Measurements from ENCODE around the gene WWC2.

Gene WWC2

GRCh38 chr4:183098723-183099536, at the start of gene WWC2:
Gene WWC2 (plus strand): TSS chr4:183099257. CDS start chr4:183099492, 235 bp downstream.
- peak; percentile 51 to 66 (median 61) for DNase-seq

DNA sequence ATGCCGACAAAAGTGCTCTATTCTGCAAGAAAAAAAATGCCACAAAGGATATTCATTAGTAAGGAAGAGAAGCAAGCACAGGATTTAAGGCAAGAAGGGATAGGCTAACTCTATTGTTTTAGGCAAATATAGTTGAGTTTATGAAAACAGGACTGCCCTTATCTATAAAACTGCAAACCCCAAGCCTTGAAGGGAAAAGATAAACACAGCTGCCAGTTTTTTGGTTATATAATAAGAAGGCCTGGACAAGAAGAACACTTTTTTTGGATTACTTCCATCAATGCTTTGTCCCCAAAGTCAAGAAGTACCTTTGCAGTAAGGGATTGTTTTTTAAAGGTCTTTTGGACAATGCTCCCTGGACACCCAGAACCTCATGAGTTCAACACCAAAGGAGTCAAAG, 45.4 kb upstream of the WWC2 start:
- no peak for DNase-seq

GRCh38 chr4:183057255-183057654, 41.8 kb upstream of the WWC2 start:
- DNase-seq: no peak

DNA sequence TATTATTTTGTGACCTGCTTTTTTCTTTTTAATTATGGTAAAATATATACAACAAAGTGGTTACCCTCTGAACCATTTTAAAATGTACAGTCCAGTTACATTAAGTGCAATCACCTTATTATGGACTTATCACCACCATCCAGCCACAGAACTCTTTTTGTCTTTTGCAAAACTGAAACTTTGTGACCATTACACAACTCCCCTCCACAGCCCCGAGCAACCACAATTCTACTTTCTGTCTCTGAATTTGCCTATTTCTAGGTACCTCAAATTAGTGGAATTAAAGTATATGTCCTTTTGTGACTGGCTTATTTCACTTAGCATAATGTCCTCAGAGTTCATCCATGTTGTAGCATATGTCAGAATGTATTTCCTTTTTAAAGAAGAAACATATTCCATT, 39.3 kb upstream of the WWC2 start:
- DNase-seq: no peak

GRCh38 chr4:183068502-183068901, 30.6 kb upstream of the WWC2 start:
- no peak for DNase-seq

- no peak for DNase-seq
Observed at GRCh38 chr4:183071222-183071621, 27.8 kb upstream of the WWC2 start.

DNA sequence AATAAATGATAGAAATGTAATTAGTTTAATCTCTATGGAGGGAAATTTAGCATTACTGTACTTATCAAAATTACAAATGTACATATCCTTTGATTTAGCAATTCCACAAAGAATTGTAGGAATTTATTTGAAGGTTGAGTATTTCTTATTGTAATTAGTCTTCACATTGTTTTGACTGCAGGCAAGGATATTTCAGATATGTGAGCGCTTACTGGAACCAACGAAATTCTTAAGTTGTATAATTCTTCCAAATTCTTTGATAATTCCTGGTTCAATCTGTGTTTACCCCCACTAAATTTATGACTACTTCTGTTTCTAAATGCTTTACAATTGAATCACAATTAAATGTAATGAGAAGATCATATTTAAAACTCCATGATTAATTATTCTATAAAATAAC, 26.9 kb upstream of the WWC2 start:
- DNase-seq: no peak

DNA sequence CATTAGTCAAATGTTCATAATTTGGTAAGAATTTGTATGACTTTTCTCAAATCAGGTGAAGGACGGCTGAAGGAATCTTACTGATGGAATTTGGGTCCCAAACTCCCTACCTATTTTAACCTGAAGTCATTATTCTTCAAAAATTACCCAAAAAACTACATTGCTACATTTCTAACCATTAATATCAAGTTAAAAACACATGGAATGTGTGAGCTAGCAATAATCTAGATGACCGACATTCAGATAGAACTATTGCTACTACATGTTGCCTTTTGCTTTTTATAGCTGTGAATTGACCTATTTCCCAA, 25.3 kb upstream of the WWC2 start:
- no peak for DNase-seq

- DNase-seq: no peak
Observed at GRCh38 chr4:183074288-183074990, 24.6 kb upstream of the WWC2 start.

DNA sequence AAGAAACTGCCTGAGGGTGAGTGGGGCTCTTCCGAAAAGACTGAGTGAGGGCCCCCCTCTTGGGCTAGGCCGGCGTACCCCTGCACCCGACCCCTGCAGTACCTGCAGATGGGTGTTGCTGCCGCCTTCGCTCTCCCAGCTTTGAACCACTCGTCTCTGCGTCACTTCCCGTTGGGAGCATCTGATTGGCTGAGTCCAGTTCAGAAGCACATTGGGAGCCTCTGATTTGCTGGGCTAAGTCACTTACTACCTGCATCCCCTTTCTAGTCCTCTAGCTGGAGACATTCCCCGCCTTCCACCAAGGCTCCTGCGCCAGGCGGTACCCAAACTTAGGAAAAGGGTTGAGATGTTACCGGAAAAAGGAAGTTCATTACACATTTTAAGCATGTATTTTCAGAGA, 20.4 kb upstream of the WWC2 start:
- no peak for DNase-seq

DNA sequence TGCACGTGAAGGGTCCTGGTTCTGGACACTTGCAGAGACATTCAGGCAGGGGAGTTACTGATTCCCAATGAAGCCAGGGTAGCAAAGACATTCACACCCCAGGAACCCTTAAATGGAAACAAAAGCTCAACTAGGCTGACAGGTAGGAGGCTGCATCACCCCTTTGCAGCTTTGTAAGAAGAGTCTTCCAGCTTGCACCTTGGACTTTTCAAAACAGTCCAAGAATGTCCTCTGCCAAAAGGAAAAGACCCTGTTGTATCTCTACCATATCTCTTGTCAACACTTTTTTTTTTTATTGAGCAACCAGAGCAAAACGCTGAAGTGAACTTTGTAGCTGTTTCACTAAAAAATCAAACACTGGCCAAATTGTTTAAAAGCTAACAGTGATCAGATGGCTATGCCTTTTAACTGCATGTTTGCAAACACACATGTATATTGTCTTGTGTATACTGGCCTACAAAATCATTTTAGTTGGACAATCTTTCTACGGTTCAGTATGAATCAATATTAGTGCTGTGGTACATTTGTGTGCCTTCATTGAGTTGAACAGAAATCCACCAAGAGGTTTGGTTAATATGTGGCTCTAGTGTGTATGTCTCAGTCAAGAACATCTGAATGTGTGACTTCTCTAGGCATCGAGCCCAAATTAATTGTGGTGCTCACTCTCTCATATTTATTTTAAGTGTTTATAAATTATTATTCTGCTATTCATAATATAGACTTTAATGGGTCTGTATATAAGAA, 18.5 kb upstream of the WWC2 start:
- no peak for DNase-seq

- DNase-seq: no peak
Observed at GRCh38 chr4:183081116-183081469, 18.0 kb upstream of the WWC2 start.

- no peak for DNase-seq
Observed at GRCh38 chr4:183082053-183082452, 17.0 kb upstream of the WWC2 start.

GRCh38 chr4:183094393-183095198, 4.5 kb upstream of the WWC2 start:
- no peak for DNase-seq

DNA sequence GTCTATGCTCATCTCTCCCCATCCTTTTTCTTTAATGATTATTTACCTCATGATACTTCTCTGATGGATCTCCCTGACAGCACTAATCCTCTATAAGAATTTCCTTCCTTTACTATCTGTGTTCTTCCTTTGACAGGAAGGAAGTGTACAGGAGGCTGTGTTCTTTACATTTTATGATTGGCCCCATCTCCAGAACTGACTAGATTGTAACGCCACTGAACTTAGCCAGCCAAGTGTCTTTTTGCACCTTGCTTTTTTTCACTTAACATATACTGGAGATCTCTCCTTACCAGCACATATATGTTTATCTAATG, 3.9 kb upstream of the WWC2 start:
- no peak for DNase-seq

GRCh38 chr4:183096276-183096965, 2.6 kb upstream of the WWC2 start:
- DNase-seq: no peak

DNA sequence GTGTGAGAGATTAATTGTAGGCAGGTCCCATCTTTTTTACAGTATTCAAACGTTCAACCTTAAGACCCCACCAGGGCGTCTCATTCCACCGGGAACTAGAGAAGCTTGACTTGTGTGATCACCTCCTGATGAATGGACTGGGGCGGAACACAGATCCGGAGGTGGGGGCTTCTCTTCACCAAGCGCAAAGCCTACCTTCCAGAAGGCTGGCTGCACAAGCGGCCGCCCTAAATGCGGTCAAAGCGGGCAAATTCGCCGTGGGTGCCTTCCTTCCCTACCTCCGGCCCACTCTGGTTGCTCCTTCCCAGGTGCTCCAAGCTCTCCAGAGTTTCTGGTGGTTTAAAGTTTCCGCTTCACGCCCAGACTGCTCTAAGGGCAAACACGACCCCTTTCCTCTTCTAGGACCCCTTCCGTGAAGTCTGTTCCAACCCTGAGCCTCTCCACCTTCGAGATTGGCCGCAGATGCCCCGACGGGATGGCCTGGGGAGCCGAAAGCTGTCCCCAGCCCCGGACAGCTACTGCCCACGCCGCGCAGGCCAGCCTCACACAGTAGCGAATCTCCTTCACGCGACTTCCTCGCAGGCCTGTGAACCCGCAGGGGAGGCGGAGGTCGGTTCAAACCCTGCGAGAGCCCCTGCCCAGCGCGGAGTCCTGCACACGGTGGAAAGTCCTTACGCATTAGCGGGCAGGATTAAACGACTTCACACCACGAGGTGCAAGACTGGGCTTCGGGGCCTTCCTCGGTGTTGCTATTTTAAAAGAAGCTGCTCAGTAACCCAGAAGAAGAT, 1.6 kb upstream of the WWC2 start:
- DNase-seq: no peak

DNA sequence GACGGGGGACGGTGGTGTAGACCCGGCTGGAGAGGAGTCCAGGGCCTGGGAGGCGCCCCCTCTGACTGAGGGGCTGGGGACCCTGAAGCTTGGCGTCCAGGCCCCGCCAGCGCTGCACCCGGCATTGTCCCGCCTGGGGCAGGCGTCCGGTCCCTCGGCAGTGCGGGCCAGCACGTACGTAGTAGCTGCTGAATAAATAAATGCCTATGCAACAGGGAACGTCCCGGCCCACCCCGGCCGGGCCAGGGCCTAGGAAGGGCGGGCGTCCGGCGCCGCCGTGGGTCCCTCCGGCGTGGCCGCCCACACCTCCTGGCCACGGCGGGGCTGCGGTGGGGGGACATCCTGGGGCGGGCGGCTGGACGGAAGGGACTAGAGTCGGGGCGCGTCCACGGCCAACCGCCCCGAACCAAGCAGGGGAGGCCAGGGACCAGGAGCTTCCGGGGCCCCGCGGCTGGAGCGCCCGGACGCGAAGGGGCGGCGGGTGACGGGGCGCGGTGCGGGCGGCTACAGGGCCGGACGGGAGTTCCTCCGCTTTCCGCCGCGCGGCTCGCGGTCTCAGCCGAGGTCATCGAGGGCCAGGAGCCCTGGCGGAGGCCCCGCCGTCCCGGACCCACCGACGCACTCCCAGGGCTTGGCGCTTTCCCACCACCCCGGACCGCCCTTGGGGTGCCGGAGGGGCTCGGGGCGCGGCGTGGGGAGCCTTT, 886 bp upstream of the WWC2 start:
- DNase-seq: peak; percentile 9 to 46 (median 24)

GRCh38 chr4:183099537-183100297, 660 bp downstream of the WWC2 start:
- DNase-seq: peak in 1 of 6 experiments; percentile 19

GRCh38 chr4:183100298-183100599, 1.2 kb downstream of the WWC2 start:
- DNase-seq: no peak

GRCh38 chr4:183100827-183101226, 1.8 kb downstream of the WWC2 start:
- DNase-seq: no peak

Measured in stimulated activated naive CD4-positive, alpha-beta T cell (primary cell).